Activated naive CD4-positive, alpha-beta T cell treated with anti-CD3 and anti-CD28 coated beads, Interleukin-2, amount 50 U/mL, for 24 hours (primary cell): ENCODE measurements around the gene MMP24OS.
A peak's percentile ranks its signal among the peaks of the same experiment; 100 is the strongest.
"Not testable (repeated sequence)": the region's sequence is repeated elsewhere in the genome, so short reads cannot be mapped to it uniquely, and the experiment has no call there.

Experiments
- H3K27ac Mint-ChIP-seq: one replicate; pipeline ENCODE4 v1.8.0; 2021; ENCODE audit warnings: mild to moderate bottlenecking, mixed read lengths
- H3K27me3 Mint-ChIP-seq: one replicate; pipeline ENCODE4 v1.8.0; 2021; ENCODE audit warnings: mixed read lengths
- H3K36me3 Mint-ChIP-seq: one replicate; pipeline ENCODE4 v1.8.0; 2021; ENCODE audit warnings: mixed read lengths
- H3K4me1 Mint-ChIP-seq: one replicate; pipeline ENCODE4 v1.8.0; 2021; ENCODE audit warnings: mixed read lengths
- H3K4me3 Mint-ChIP-seq: one replicate; pipeline ENCODE4 v1.8.0; 2021; ENCODE audit warnings: mild to moderate bottlenecking, mixed read lengths
- H3K9me3 Mint-ChIP-seq: one replicate; pipeline ENCODE4 v1.8.0; 2021; ENCODE audit warnings: mixed read lengths

Gene MMP24OS

DNA sequence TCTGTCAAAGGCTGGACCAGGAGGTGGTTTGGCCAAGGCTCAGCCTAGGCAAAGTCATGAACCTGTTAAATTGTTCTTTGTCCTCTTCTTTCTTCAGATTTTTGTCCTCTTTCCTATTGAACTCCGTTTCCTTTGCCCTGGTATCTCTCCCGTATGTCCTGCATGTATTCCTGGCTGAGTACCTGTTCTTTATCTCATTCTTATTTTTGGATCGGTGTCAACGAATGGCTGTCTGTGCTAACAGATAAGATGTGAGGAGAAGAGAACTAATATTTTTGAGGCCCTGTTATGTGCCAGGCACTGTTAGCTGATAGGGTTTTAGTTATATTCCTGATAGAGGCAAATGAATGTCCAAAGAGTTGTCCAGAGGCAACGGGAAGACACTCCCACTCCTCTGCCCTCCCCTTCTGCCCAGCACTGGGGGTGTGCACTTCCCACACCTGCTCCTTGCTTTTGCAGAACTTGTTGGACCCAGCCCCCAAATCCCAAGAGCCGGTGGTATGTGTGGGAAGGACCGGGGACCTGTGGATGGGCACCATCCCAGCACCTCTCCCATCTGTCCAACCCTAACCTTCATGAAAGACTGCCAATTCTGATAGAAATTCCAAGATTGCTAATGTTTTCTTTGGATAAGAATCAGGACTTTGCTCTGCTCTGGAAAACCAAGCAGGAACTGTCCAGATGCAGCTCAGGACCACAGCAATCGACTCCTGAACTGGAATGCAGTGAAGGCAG lies 20.6 kb downstream of the MMP24OS start:
- H3K9me3 Mint-ChIP-seq: no peaks in the 10 kb centered on the region
- H3K27ac Mint-ChIP-seq: no peak overlapping the region

DNA sequence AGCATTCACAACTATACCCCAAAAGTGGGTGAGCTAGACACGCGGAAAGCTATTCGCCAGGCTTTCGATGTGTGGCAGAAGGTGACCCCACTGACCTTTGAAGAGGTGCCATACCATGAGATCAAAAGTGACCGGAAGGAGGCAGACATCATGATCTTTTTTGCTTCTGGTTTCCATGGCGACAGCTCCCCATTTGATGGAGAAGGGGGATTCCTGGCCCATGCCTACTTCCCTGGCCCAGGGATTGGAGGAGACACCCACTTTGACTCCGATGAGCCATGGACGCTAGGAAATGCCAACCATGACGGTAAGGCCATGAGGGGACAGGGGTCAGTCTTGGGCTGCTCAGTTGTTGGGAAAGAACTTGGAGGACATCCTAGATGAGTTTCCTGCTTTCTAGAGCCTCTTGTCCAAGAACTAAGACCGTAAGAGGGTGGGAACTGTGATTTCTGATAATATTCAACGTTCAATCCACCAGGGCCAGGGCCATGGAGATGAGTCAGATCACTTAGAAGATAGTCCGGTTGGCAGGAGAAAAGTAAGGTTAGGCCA lies 23.4 kb downstream of the MMP24OS start:
- Mint-ChIP-seq H3K4me1 (peaks cover 14% of the 10 kb centered on the region), H3K9me3 (no peaks in the 10 kb centered on the region), H3K4me3 (no peak overlapping the region), H3K36me3 (peaks cover 12% of the 10 kb centered on the region), H3K27ac (no peak overlapping the region), H3K27me3 (no peaks in the 10 kb centered on the region)

More for the DNA sequence above, 20.6 kb downstream of the MMP24OS start:
- H3K36me3 Mint-ChIP-seq: peaks cover 12% of the 10 kb centered on the region
- peaks cover 3% of the 10 kb centered on the region for H3K4me1 Mint-ChIP-seq
- H3K4me3 Mint-ChIP-seq: no peak overlapping the region
- H3K27me3 Mint-ChIP-seq: no peaks in the 10 kb centered on the region

DNA sequence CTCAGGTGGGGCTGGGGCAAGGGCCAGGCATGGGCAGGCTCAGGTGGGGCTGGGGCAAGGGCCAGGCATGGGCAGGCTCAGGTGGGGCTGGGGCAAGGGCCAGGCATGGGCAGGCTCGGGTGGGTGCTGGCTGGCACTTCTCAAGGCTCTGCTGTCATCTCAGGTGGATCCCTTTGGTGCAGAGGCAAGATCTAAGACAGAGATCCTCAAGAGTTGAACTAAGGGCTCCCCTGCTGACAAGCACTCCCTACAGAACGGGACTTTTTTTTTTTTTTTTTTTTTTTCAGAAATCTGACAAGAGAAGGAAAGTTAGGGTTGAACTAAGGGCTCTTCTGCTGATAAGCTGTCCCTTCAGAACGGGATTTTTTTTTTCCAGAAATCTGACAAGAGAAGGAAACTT lies 24.9 kb downstream of the MMP24OS start:
- no peak overlapping the region for H3K27ac Mint-ChIP-seq
- no peak overlapping the region for H3K4me3 Mint-ChIP-seq
- peaks cover 14% of the 10 kb centered on the region for H3K4me1 Mint-ChIP-seq
- H3K27me3 Mint-ChIP-seq: no peaks in the 10 kb centered on the region
- no peaks in the 10 kb centered on the region for H3K9me3 Mint-ChIP-seq
- peaks cover 8% of the 10 kb centered on the region for H3K36me3 Mint-ChIP-seq

DNA sequence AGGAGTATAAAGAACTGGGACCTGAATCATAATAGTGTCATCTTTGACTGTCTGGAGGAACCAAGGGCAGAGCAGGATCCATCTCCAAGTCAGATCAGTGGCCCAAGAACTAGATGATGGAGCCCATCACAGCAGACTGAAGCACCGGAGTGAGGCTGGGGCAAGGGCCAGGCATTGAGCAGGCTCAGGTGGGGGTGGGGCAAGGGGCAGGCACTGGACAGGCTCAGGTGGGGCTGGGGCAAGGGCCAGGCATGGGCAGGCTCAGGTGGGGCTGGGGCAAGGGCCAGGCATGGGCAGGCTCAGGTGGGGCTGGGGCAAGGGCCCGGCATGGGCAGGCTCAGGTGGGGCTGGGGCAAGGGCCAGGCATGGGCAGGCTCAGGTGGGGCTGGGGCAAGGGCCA lies 25.3 kb downstream of the MMP24OS start:
- peaks cover 14% of the 10 kb centered on the region for H3K4me1 Mint-ChIP-seq

DNA sequence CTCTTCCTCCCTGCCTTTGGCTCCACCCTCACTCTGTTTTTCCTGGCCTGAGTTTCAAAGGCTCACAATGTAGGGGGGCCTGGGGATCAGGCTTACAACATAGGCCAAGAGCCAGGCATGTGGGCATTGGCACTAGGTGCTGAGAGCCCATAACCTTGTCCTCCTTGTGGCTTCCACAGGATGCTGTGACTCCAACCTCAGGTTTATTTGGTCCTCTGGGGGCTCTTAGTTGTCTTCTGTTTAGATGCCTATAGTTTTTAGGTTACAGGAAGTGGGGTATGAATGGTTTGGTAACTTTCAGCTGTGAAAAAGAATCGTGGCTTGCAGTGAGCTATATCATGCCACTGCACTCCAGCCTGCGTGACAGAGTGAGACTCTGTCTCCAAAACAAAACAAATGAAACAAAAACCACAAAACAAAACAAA lies 25.9 kb downstream of the MMP24OS start:
- no peaks in the 10 kb centered on the region for H3K9me3 Mint-ChIP-seq
- peaks cover 9% of the 10 kb centered on the region for H3K36me3 Mint-ChIP-seq
- no peak overlapping the region for H3K27ac Mint-ChIP-seq
- H3K27me3 Mint-ChIP-seq: no peaks in the 10 kb centered on the region
- H3K4me3 Mint-ChIP-seq: peak overlapping the region; percentile 2
- H3K4me1 Mint-ChIP-seq: peaks cover 14% of the 10 kb centered on the region

More for the DNA sequence above, 25.3 kb downstream of the MMP24OS start:
- not testable (repeated sequence) for H3K36me3 Mint-ChIP-seq, H3K9me3 Mint-ChIP-seq, H3K27me3 Mint-ChIP-seq
- H3K27ac Mint-ChIP-seq: peak overlapping the region; percentile 52
- H3K4me3 Mint-ChIP-seq: peak overlapping the region; percentile 2

DNA sequence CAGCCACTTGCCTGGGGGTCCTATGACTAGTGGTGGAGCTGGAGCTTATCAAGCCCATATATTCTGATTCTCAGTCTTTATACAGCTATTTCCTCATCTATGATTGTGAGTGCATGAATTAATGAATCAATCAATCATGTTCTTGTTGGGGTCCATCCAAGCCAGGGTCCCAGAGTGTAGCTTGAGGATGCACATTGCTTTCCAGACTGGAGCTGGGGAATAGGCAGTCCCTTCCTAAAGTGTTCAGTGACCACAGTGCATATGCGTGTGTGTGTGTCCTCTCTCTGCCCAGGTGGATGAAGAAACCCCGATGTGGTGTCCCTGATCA lies 26.3 kb downstream of the MMP24OS start:
- peaks cover 9% of the 10 kb centered on the region for H3K36me3 Mint-ChIP-seq

GRCh38 chr20:35248641-35249475 lies 29.1 kb downstream of the MMP24OS start:
- peaks cover 14% of the 10 kb centered on the region for H3K4me1 Mint-ChIP-seq
- no peak overlapping the region for H3K4me3 Mint-ChIP-seq
- no peaks in the 10 kb centered on the region for H3K27me3 Mint-ChIP-seq
- H3K27ac Mint-ChIP-seq: no peak overlapping the region
- H3K9me3 Mint-ChIP-seq: no peaks in the 10 kb centered on the region
- peaks cover 3% of the 10 kb centered on the region for H3K36me3 Mint-ChIP-seq

More for the DNA sequence above, 26.3 kb downstream of the MMP24OS start:
- no peaks in the 10 kb centered on the region for H3K9me3 Mint-ChIP-seq
- H3K4me1 Mint-ChIP-seq: peaks cover 14% of the 10 kb centered on the region
- no peak overlapping the region for H3K27ac Mint-ChIP-seq
- no peak overlapping the region for H3K4me3 Mint-ChIP-seq
- H3K27me3 Mint-ChIP-seq: no peaks in the 10 kb centered on the region

DNA sequence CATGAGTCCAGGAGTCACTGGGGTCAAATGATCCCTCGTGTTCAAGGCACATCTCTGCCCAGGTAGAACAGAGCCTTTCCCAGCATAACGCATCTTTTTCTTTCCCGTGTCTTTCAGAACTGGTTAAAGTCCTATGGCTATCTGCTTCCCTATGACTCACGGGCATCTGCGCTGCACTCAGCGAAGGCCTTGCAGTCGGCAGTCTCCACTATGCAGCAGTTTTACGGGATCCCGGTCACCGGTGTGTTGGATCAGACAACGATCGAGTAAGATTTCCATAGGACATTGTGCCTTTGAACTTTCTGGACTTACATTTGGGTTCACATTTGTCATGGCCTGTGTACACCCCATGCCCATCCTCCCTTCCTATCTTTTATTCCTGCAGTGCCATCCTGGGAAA lies 31.2 kb downstream of the MMP24OS start:
- Mint-ChIP-seq H3K4me1 (peaks cover 4% of the 10 kb centered on the region), H3K4me3 (no peak overlapping the region), H3K27me3 (no peaks in the 10 kb centered on the region), H3K36me3 (peaks cover 3% of the 10 kb centered on the region), H3K27ac (no peak overlapping the region), H3K9me3 (no peaks in the 10 kb centered on the region)

- Mint-ChIP-seq H3K4me1 (no peaks in the 10 kb centered on the region), H3K27me3 (no peaks in the 10 kb centered on the region), H3K36me3 (peaks cover 8% of the 10 kb centered on the region), H3K9me3 (no peaks in the 10 kb centered on the region), H3K27ac (no peak overlapping the region), H3K4me3 (no peak overlapping the region)
Observed at GRCh38 chr20:35243986-35244385, 33.9 kb downstream of the MMP24OS start.

DNA sequence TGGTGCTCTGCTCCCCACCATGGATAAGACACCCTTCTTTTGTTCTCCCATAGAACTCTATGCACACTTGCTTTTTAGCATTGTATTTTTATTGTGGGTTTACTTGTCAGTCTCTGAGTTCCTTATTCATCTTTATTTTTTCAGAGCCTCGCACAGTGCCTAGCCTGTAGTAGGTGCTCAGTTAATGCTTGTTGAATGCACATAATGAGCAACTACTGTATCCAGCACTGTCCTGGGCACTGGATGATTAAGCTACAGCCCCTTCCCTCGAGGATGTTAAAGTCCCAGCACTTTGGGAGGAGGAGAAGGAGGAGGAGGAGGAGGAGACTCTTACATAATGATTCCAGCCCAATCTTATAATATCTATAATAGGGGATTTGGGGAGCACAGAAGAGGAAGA lies 34.6 kb downstream of the MMP24OS start:
- no peak overlapping the region for H3K27ac Mint-ChIP-seq

DNA sequence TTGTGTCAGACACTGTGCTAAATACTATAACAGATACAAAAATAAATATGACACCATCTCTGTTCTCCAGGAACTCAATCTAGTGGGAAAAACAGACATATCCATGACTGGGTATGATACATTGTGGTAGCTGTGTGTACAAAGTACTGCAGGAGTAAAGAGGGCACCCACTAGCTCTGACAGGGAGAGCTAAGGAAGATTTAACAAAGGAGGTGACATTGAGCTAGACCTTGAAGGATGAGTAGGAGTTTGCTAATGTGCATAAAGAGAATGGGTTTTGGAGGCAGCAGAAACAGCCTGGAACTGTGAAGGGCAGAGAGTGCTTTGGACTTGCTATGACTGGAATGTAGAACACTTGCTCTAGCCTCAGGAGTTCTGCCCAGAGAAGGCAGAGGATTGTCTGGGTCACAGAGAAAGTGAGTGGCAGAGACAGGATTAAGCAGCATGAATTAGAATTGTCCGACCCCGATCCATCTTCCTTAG lies 37.1 kb downstream of the MMP24OS start:
- Mint-ChIP-seq H3K4me3 (no peak overlapping the region), H3K9me3 (no peaks in the 10 kb centered on the region), H3K4me1 (no peaks in the 10 kb centered on the region), H3K36me3 (peaks cover 19% of the 10 kb centered on the region), H3K27me3 (peaks cover 1% of the 10 kb centered on the region), H3K27ac (no peak overlapping the region)

More for the DNA sequence above, 34.6 kb downstream of the MMP24OS start:
- Mint-ChIP-seq H3K27me3 (no peaks in the 10 kb centered on the region), H3K4me1 (no peaks in the 10 kb centered on the region), H3K36me3 (peaks cover 9% of the 10 kb centered on the region), H3K4me3 (no peak overlapping the region), H3K9me3 (no peaks in the 10 kb centered on the region)

DNA sequence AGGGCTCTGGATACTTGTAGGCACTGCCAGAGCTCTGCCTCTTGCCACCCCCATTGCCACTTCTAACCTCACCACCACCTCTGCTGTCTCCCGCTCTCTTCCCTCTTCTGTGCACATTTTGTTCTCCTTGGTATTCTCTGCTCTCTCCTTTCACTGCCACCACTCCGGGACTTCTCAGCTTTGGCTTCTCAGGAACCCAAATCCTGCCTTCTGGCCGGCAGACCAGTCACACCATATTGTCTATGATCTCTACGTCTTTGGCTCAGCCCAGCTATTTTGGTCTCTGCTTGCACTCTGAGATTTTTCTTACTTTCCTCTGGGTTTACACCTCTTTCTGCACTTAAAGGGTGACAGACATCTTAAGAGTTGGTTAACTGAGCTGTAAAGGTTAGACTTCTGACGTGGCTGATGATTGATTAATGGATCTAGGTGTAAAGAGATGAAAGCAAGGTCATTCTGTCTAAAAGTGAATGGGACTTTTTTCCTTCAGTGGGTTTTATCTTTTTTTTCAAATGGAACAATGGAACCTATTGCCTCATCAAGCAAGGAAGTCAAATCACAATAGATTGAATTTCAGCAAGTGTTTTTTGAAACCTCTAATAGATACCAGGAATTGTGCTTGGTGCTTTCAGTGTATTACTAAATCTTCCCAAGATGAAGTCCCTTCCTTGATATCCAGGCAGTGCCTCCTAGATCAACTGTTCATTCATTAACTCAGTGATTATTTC lies 37.7 kb downstream of the MMP24OS start:
- peaks cover 1% of the 10 kb centered on the region for H3K27me3 Mint-ChIP-seq
- no peaks in the 10 kb centered on the region for H3K9me3 Mint-ChIP-seq
- no peaks in the 10 kb centered on the region for H3K4me1 Mint-ChIP-seq
- H3K36me3 Mint-ChIP-seq: peaks cover 19% of the 10 kb centered on the region
- no peak overlapping the region for H3K4me3 Mint-ChIP-seq
- no peak overlapping the region for H3K27ac Mint-ChIP-seq

- Mint-ChIP-seq H3K4me1 (no peaks in the 10 kb centered on the region), H3K4me3 (no peak overlapping the region), H3K27ac (no peak overlapping the region), H3K36me3 (peaks cover 26% of the 10 kb centered on the region), H3K27me3 (peaks cover 3% of the 10 kb centered on the region), H3K9me3 (no peaks in the 10 kb centered on the region)
Observed at GRCh38 chr20:35238735-35239134, 39.2 kb downstream of the MMP24OS start.

GRCh38 chr20:35238170-35238569 lies 39.8 kb downstream of the MMP24OS start:
- no peaks in the 10 kb centered on the region for H3K4me1 Mint-ChIP-seq
- peaks cover 3% of the 10 kb centered on the region for H3K27me3 Mint-ChIP-seq
- H3K36me3 Mint-ChIP-seq: peaks cover 28% of the 10 kb centered on the region
- no peak overlapping the region for H3K27ac Mint-ChIP-seq
- no peaks in the 10 kb centered on the region for H3K9me3 Mint-ChIP-seq
- no peak overlapping the region for H3K4me3 Mint-ChIP-seq

DNA sequence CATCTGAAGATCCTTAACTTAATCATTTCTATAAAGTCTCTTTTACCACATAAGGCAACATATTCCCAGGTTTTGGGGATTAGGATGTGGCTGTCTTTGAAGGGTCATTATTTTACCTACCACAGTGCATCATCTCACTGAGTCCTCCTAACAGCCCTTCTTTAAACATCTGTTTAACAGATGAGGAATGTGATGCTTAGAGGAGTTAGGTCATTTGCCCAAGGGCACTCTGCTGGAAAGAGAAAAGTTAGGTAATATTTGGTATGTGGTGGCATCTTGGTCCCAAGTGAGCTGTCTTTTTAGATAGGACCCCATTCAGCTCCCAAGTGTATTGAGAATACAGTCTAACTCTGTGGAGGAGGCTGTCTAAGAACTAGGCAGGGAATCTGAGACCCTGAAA lies 40.4 kb downstream of the MMP24OS start:
- Mint-ChIP-seq H3K9me3 (no peaks in the 10 kb centered on the region), H3K4me1 (no peaks in the 10 kb centered on the region), H3K27me3 (peaks cover 3% of the 10 kb centered on the region), H3K27ac (no peak overlapping the region), H3K36me3 (peaks cover 31% of the 10 kb centered on the region), H3K4me3 (no peak overlapping the region)
